Nephron (organoid): ENCODE measurements around the gene IL32.

ENCODE experiments used
- H3K27ac Mint-ChIP-seq, 3 experiments: 2 replicates each; pipeline ENCODE4 v1.8.0; 2020; ENCODE audit warnings: mixed read lengths in 3 of 3, mild to moderate bottlenecking in 2 of 3, moderate library complexity in 1 of 3
- H3K27me3 Mint-ChIP-seq: 2 replicates; pipeline ENCODE4 v1.8.0; 2021; ENCODE audit warnings: low read depth, mild to moderate bottlenecking, moderate library complexity, mixed read lengths
- H3K36me3 Mint-ChIP-seq: 2 replicates; pipeline ENCODE4 v1.8.0; 2020; ENCODE audit warnings: low read depth, mixed read lengths
- H3K4me1 Mint-ChIP-seq: 2 replicates; pipeline ENCODE4 v1.8.0; 2020; ENCODE audit warnings: mixed read lengths
- H3K4me3 Mint-ChIP-seq, 3 experiments: 2 replicates each; pipeline ENCODE4 v1.8.0; 2020; ENCODE audit warnings: mild to moderate bottlenecking in 3 of 3, mixed read lengths in 3 of 3, moderate library complexity in 2 of 3
- H3K9me3 Mint-ChIP-seq: 2 replicates; pipeline ENCODE4 v1.8.0; 2020; ENCODE audit warnings: mixed read lengths
- CTCF ChIP-seq, 3 experiments: fragments of 200-600 bp; sonication (generic); IDR thresholded peaks; one replicate each; pipeline ENCODE4 v1.5.0; 2021; ENCODE audit warnings: antibody characterized with exemption in 3 of 3; ENCODE audit not compliant: unreplicated experiment in 3 of 3

The IL32 gene

DNA sequence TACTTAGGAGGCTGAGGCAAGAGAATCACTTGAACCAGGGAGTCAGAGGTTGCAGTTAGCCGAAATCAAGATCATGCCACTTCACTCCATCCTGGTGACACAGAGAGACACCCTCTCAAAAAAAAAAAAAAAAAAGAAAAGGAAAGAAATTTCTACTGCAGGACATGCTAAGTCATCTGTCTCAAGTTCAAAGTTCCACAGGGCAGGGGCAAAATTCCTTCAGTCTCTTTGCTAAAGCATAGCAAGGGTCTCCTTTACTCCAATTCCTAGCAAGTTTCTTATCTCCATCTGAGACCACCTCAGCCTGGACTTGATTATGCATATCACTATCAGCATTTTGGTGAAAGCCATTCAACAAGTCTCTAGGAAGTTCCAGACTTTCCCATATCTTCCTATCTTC is 19.1 kb downstream of the IL32 start:
- peaks cover 6% of the 10 kb centered on the region for H3K27me3 Mint-ChIP-seq
- no peaks in the 10 kb centered on the region for H3K36me3 Mint-ChIP-seq
- H3K4me3 Mint-ChIP-seq, result no peak overlapping the region
- no peak overlapping the region for H3K27ac Mint-ChIP-seq
- no peak for TF ChIP-seq CTCF (IDR thresholded peaks at IDR 0.05; ENCODE audit: unreplicated experiment in 3 of 3)
- H3K4me1 Mint-ChIP-seq, result peaks cover 15% of the 10 kb centered on the region
- H3K9me3 Mint-ChIP-seq, result no peaks in the 10 kb centered on the region

GRCh38 chr16:3084969-3085670 is 19.7 kb downstream of the IL32 start:
- H3K4me1 Mint-ChIP-seq, result peaks cover 15% of the 10 kb centered on the region
- peaks cover under 1% of the 10 kb centered on the region for H3K27me3 Mint-ChIP-seq
- no peak overlapping the region for H3K27ac Mint-ChIP-seq
- no peaks in the 10 kb centered on the region for H3K9me3 Mint-ChIP-seq
- no peak overlapping the region for H3K4me3 Mint-ChIP-seq
- TF ChIP-seq CTCF (IDR thresholded peaks at IDR 0.05; ENCODE audit: unreplicated experiment in 3 of 3), result no peak
- H3K36me3 Mint-ChIP-seq, result no peaks in the 10 kb centered on the region

- H3K9me3 Mint-ChIP-seq, result no peaks in the 10 kb centered on the region
- peaks cover 15% of the 10 kb centered on the region for H3K4me1 Mint-ChIP-seq
- no peak for TF ChIP-seq CTCF (IDR thresholded peaks at IDR 0.05; ENCODE audit: unreplicated experiment in 3 of 3)
- H3K4me3 Mint-ChIP-seq, result no peak overlapping the region
- no peaks in the 10 kb centered on the region for H3K27me3 Mint-ChIP-seq
- no peak overlapping the region for H3K27ac Mint-ChIP-seq
- no peaks in the 10 kb centered on the region for H3K36me3 Mint-ChIP-seq
These were observed 20.6 kb downstream of the IL32 start for GRCh38 chr16:3085868-3086595.

DNA sequence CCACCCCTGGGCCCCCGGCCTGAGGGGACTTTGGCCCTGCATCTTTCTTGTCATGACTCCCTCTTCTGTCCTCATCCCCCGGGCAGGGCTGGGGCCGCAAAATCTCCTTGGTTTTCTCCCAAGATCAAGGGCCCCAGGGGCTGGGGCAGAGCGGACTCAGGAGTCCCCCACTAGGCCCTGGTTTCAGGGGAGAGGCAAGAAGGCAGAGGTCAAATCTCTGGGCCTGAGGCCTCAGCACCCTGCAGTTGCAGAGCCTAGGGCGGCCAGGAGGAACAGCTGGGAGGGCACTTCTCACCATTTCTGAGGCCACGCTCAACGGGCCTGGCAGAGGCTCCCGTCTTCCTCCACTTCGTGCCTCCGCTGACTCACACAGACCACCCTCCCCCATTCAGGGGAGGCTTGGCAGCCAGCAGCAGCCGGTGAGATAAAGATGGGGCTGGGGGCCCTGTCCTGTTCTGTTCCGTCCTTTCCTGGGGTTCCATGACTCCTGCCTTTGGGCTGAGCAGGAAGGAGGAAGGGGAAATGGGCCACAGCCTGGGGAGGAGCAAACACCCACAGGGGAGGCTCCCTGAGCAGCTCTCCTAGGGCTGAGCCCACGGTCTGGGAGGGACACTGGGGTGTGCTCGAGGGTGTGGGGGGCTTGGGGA is 21.3 kb downstream of the IL32 start:
- Mint-ChIP-seq H3K27me3 (peaks cover under 1% of the 10 kb centered on the region), H3K4me1 (peaks cover 15% of the 10 kb centered on the region), H3K4me3 (no peak overlapping the region), H3K36me3 (no peaks in the 10 kb centered on the region), H3K9me3 (no peaks in the 10 kb centered on the region), H3K27ac (no peak overlapping the region)
- no peak for TF ChIP-seq CTCF (IDR thresholded peaks at IDR 0.05; ENCODE audit: unreplicated experiment in 3 of 3)

GRCh38 chr16:3087243-3088235 is 22.1 kb downstream of the IL32 start:
- Mint-ChIP-seq H3K27ac (peak overlapping the region; percentile 33 to 89 (median 35)), H3K27me3 (peaks cover 6% of the 10 kb centered on the region), H3K9me3 (no peaks in the 10 kb centered on the region), H3K4me1 (peaks cover 15% of the 10 kb centered on the region), H3K4me3 (peak overlapping the region in 2 of 3 experiments; percentile 3 to 20), H3K36me3 (no peaks in the 10 kb centered on the region)
- TF ChIP-seq CTCF (IDR thresholded peaks at IDR 0.05; ENCODE audit: unreplicated experiment in 3 of 3), result no peak
